Measurements from ENCODE around the gene BAG2.

The BAG2 gene

DNA sequence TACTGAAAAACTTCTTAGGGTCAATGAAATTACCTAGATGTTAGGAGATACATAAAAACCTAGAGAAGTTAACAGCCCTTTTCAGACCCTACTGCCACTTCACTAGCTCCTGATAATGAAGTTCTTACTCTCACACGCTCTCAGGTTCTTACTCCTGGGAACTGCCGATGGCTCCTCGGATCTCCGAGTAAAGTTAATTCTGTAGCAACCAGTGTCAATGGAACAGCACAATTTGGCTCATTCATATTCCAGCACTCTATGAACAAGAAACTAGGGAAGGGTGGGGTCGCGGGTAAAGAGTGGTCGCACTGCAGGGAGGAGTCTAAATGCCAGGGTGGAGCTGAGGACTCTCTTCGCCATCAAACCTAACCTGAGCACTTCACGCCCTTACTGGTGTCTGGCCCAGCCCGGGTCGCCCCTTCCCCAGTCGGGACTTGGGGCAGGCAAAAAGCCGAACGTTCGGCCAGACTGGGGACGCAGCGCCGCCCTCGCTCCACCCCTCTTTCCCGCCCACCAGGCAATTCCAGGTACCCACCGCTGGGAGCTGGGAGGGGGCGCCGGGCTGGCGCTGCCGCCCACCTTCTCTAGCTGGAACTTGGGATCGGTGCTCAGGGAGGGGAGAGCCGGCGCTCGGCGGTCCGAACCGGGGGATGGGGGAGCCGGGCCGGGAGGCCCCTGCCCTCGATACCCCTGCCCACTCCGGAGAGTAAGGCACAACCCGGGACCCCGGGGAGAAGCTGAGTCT lies 49.2 kb downstream of the BAG2 start:
- Histone ChIP-seq H3K36me3 (no peaks in the 10 kb centered on the region), H3K4me1 (peaks cover 0 to 55% (median 10%) of the 10 kb centered on the region in 4 donors), H3K9me3 (no peaks in the 10 kb centered on the region), H3K27ac (peak overlapping the region; percentile 96 to 97), H3K27me3 (no peaks in the 10 kb centered on the region), H3K4me3 (peak overlapping the region; percentile 93 to 99)
- peak; percentile 57 to 58 for TF ChIP-seq CTCF (IDR thresholded peaks at IDR 0.05)
- DNase-seq = peak; percentile 46 to 81
- intact Hi-C loops (cut with DNase I; ENCODE audit: low total_unique reads) = loop anchor here (5.0 kb wide), 1 partner anchor 49 kb away; the partner anchor contains the start of gene BAG2

- Histone ChIP-seq H3K4me3 (peak within 1 kb of the TSS; percentile 93 to 99), H3K27ac (peak within 1 kb of the TSS; percentile 96 to 97), H3K27me3 (no peaks in the 10 kb centered on the region), H3K4me1 (peaks cover 0 to 48% (median 5%) of the 10 kb centered on the region in 4 donors), H3K36me3 (no peaks in the 10 kb centered on the region), H3K9me3 (no peaks in the 10 kb centered on the region)
- peak; percentile 79 to 93 for DNase-seq
- intact Hi-C loops (cut with DNase I; ENCODE audit: low total_unique reads) = loop anchor here (5.0 kb wide), 1 partner anchor 50 kb away; the partner anchor contains the start of gene BAG2
- peak in 1 of 2 experiments; percentile 11 for TF ChIP-seq CTCF (IDR thresholded peaks at IDR 0.05)
Measured at GRCh38 chr6:57221936-57222742, 50.0 kb downstream of the BAG2 start, which contains the start of gene RAB23. RAB23 (minus strand) TSS chr6:57222307; CDS start chr6:57210380, 11,927 bp downstream.

GRCh38 chr6:57222743-57223077 lies 50.6 kb downstream of the BAG2 start:
- H3K9me3 ChIP-seq = no peaks in the 10 kb centered on the region
- peak overlapping the region; percentile 93 to 99 for H3K4me3 ChIP-seq
- H3K27ac ChIP-seq = peak overlapping the region; percentile 96 to 97
- TF ChIP-seq CTCF (IDR thresholded peaks at IDR 0.05) = no peak
- intact Hi-C loops (cut with DNase I; ENCODE audit: low total_unique reads) = loop anchor here (5.0 kb wide), 1 partner anchor 50 kb away; the partner anchor contains the start of gene BAG2
- peaks cover 0 to 42% (median 5%) of the 10 kb centered on the region in 4 donors for H3K4me1 ChIP-seq
- H3K36me3 ChIP-seq = no peaks in the 10 kb centered on the region
- no peaks in the 10 kb centered on the region for H3K27me3 ChIP-seq
- DNase-seq = no peak

- H3K9me3 ChIP-seq = no peaks in the 10 kb centered on the region
- no peaks in the 10 kb centered on the region for H3K36me3 ChIP-seq
- peaks cover 0 to 33% (median 5%) of the 10 kb centered on the region in 4 donors for H3K4me1 ChIP-seq
- H3K27me3 ChIP-seq = no peaks in the 10 kb centered on the region
- intact Hi-C loops (cut with DNase I; ENCODE audit: low total_unique reads) = loop anchor here (5.0 kb wide), 1 partner anchor 53 kb away; the partner anchor contains the start of gene BAG2
- no peak overlapping the region for H3K4me3 ChIP-seq
- DNase-seq = no peak
- TF ChIP-seq CTCF (IDR thresholded peaks at IDR 0.05) = no peak
- H3K27ac ChIP-seq = peak overlapping the region in 1 of 2 donors; percentile 20
Measured at GRCh38 chr6:57224769-57225515, 52.8 kb downstream of the BAG2 start.

GRCh38 chr6:57226221-57226620 lies 54.1 kb downstream of the BAG2 start:
- Histone ChIP-seq H3K36me3 (no peaks in the 10 kb centered on the region), H3K4me3 (no peak overlapping the region), H3K9me3 (no peaks in the 10 kb centered on the region), H3K27ac (no peak overlapping the region), H3K4me1 (peaks cover 0 to 22% (median 5%) of the 10 kb centered on the region in 4 donors), H3K27me3 (no peaks in the 10 kb centered on the region)
- intact Hi-C loops (cut with DNase I; ENCODE audit: low total_unique reads) = no loop called here
- no peak for DNase-seq
- TF ChIP-seq CTCF (IDR thresholded peaks at IDR 0.05) = no peak

Data from tibial artery (tissue), 4 donors.